Stimulated activated CD4-positive, alpha-beta T cell treated with anti-CD3 and anti-CD28 coated beads, Interleukin-12 subunit alpha, Interleukin-12 subunit beta, amount 100 ng/mL, for 24 hours (primary cell): ENCODE data around the gene MSI2.

ENCODE experiments used
- DNase-seq, 2 experiments: peaks; one replicate each; pipeline ENCODE4 v3.0.0-alpha.2; 2020; ENCODE audit warnings: low read depth in 2 of 2

The MSI2 gene

DNA sequence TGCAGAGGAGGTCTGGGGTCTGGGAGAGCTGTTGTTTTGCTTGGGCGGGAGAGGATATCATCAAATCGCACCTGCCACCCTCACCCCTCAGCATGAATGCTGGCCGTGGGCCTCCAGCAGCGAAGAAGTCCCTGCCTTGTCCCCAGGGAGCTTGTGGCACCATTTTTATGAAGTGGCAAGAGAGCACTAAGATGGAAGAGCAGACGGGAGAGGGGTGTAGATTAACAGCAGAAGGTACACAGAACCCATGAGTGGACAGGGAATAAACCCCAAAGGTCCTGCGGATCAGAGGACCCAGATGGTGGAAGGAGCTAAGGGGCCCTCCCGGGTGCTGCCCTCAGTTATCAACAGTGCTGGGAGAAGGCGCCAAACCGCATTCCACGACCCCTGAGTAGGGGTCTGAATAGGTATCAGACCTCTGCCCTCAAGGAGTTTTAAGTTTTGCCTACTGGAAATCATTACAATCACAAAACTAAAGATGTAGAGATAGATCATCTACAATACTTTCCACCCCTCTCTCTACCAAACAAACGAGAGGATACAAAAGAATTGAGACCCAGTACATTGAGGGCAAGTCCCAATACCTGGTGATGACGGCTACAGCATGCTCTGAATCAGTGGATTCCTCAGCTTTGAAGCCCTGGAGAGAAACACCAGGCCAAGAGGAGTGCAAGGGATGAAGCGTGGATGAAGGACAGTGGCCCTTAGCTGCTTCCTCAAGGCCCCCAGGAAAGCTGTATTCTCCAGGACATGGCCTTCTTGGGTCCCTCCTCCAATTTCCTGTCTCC lies 428.6 kb downstream of the MSI2 start:
- no peak for DNase-seq

DNA sequence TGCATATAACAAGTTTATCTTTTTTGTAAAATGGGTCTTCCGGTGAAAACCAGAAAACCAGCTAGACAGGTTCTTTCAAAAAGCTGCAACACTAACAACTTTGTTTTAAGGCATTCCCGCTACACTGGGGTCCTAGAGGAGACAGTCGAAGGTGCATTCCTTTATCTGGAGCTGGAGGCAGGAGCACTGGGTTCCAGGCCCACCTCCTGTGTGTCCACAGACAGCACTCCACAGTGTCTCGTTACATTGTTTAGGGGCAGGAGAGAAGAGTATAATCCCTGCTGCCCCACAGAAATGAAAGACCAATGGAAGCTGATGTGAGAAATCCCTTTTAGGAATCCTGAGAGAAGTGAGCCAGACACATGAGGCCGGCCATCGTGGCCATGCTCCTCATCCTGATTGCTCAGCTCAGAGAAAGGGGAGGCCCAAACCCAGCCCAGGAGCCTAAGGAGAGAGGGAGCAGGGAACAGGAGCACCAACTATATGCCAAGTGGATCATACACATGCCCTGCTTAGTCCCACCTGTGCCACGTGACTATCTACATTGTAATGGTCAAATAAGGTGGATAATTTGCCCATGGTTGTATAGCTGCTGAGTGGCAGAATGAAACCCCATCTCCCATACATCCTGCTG lies 429.3 kb downstream of the MSI2 start:
- DNase-seq, result no peak

DNA sequence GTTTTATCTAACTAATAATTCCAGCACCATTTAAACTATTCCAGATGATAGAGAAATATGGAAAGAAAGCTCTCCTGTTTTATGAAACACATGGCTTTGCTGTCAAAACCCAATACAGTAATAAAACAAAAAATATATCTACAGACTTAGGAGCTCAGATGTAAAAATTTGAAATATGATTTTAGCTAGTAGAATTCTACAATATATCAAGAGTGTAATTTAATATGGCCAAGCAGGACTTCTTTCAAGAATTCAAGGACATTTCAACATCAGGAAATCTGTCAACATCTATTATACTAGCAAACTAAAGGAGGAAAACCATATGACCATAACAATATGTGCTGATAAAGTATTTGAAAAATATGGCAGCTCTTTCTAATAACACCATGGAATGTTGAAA lies 431.3 kb downstream of the MSI2 start:
- no peak for DNase-seq

DNA sequence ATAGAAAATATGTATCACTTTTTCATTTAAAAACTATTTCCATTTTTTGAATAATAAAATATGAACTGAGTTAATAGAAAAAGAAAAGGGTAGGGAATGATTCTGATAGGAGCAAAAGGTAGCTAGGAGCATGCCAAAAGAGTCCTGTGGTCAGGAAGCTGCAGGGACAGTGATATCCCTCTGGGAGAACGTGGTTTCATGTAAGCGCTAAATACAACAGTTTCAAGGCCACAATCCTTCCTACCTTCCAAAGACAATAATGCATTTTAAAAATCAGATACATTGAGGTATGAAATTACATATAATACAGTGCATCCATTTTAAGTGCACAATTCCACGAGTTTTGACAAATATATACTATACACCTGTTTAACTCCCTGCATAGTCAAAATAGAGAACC lies 432.9 kb downstream of the MSI2 start:
- no peak for DNase-seq

DNA sequence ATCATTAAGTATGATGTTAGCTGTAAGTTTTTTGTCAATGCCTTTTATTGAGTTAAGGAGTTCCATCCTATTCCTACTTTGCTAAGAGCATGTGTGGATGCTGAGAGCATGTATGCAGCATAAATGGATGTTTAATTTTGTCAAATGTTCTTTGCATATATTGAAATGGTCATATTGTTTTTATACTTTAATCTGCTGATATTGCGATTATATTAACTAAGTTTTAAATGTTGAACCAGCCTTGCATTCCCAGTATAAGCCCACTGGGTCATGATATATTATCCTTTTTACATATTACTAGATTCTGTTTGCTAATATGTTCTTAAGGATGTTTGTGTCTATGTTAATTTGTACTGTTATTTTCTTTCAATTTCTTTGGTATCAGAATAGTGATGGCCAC lies 435.6 kb downstream of the MSI2 start:
- DNase-seq, result no peak

DNA sequence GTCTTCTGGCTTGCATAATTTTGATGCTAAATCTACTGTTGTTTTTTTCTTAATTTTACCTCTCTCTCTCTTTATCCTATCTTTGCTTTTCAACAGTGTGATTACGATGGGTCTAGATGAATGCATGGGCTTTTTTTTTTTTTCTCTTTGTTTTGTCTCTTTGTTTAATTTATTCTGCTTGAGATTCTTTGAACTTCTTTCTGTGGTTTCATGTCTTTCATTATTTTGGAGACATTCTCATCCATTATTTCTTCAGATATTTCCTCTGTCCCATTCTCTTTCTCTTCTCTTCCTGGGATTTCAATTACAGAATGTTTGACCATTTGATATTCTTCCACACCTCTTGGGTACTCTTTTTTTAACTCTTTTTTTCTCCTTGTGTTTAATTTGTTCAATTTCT lies 436.4 kb downstream of the MSI2 start:
- DNase-seq, result no peak

DNA sequence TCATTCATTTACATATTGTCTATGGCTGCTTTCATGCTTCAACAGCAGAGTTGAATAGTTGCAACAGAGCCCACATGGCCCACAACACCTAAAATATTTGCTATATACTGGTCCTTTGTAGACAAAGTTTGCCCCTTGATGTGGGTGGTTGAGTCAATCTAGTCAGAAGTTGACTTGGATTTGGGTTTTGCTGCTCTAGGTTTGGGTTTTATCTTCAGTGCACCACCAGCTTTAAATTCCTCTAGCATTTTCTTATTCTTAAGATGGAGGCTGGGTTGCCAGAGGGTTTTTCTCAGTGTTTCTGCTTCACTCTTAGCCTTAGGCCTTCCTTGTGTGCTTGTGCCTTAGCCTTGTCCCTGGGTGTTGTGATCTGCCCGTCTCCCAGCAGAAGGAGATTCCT lies 437.7 kb downstream of the MSI2 start:
- DNase-seq, result no peak

DNA sequence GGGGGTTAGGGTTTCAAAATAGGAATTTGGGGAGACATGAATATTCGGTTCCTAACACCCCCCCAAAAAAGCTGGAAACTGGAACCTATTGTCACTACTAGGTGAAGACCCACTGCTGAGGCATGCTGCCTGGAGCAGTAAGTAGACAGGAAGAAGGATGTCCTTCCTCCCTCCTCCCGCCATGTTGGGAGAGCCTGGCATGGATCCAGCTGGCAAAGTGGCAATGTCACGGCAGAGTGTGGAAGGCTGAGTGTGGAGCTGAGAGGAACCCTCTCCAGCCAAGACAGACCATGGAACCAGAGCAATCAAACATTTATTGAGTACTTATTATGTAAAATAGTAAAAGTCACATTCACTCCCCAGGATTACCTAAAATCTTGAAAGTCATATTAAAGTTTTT lies 439.7 kb downstream of the MSI2 start:
- no peak for DNase-seq

DNA sequence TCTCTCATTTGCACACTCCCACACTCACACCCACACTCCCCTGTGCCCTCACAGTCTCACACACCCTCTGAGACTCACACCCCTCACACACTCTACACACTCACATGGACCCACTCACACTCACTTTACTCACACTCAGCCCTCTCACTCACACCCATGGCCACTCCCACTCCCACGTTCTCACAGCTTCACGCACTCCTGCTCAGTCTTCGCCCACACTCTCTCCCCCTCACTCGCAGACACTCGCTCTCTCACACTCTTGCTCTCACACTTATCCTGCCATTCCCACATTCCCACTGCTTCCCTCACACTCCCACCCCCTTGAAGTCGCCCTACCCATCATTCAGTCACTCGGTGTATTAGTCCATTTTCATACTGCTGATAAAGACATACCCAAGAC lies 440.9 kb downstream of the MSI2 start:
- DNase-seq, result no peak

DNA sequence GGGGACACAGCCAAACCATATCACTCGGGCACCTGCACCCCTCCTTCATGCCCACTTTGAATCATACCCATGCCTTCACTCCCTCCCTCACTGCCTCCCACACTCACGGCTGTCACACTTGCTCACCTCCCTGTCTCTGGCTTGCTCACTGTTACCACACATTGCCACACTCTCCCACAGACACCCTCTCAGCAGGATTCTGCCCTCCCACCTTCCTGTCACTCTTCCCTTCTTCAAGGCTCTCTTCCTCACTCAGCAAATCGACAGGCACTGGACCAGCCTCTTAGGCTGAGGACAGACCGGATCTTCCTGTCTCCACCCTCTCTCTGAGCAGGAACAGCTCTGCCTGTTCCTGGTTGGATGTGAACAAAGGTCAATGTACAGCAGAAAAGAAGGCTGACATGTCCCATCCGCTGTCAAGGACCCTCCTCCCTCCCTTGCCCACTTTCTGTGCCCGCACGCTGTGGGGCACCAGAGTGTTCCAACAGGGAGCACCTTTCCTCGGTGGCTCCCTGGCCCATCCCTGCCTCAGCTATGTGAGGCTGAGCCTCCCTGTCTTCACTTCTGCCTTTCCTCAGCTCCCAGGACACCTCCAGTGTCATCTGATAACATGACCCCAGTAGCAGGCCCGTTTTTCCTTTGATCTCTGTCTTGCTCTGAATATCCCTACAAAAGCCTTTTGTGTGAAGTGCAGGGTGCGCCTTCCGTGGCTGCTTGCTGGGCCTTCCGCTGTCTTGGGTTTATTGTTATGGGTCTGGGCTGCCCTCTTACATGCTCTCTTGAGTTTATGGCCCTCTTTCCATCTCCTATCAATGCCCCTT lies 441.8 kb downstream of the MSI2 start:
- peak in 1 of 2 experiments; percentile 5 for DNase-seq

DNA sequence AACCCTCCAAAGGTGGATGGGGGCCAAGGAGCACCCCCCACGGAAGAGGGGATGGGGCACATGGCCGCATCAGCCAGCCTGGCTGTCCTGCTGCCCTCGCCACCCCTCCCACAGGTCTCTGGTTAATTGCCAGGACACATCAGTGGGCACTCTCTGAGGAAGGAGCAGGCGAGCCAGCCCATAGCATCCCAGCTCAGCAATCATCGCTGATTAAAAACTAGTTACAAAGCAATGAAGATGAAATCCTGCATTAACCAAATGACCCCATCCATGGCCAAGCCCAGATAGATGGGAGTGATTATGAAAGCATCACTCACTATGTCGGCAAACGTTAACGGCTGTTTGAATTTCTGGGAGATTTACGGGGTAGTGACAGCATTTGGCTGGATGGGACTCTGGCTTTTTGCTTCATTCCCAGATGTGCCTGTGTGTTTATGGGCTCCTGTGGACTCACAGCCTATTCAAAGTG lies 443.5 kb downstream of the MSI2 start:
- no peak for DNase-seq

DNA sequence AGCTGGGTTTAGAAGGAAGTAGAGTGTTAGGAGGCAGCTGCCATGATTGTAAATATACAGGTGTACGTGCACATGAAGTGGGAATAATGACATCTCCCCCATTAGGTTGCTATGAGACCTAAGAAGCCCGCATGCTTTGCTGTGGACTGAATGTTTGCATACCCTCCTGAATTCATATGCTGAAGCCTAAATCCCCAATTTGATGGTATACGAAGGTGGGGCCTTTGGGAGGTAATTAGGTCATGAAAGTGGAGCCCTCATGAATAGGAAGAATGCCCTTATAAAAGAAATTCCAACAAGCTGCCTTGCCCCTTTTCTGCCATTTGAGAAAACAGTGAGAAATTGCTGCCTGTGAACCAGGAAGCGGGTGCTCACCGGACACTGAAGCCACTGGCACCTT lies 444.8 kb downstream of the MSI2 start:
- no peak for DNase-seq

DNA sequence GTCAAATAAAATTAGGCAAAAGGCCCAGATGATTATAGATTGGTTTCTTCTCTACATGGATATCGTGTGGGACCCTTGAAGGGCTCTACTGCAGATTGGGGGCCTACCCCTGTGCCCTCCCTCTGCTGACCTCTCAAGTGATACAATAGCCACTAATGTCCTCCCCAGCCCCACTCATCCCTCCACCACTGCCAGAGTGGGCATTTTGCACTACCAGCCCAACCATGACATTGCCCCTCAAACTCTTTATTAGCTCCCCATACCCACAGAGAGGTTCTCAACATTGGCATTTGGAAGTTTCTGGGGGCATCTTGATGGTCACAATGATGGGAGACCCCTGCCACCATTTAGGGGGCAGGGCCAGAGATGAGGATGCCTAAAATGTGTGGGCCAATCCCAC lies 446.9 kb downstream of the MSI2 start:
- DNase-seq, result no peak

DNA sequence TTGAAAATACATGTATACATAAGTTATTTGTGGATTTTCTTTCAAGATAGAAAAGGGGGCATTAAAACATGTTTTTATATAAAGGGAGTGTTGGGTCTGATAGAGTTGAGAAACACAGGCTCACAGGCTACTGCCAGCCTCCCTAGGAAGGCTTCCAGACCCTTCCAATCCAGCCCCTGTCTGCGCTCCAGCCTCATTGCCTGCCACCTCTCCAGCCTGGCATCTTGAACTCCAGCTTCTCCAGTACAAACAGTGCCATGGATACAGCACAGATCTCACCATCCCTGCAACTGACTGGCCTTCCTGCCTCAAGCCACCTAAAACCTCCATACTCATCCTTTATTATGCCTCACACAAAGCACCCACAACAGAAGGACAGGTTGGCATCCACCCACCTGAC lies 448.1 kb downstream of the MSI2 start:
- DNase-seq, result no peak

DNA sequence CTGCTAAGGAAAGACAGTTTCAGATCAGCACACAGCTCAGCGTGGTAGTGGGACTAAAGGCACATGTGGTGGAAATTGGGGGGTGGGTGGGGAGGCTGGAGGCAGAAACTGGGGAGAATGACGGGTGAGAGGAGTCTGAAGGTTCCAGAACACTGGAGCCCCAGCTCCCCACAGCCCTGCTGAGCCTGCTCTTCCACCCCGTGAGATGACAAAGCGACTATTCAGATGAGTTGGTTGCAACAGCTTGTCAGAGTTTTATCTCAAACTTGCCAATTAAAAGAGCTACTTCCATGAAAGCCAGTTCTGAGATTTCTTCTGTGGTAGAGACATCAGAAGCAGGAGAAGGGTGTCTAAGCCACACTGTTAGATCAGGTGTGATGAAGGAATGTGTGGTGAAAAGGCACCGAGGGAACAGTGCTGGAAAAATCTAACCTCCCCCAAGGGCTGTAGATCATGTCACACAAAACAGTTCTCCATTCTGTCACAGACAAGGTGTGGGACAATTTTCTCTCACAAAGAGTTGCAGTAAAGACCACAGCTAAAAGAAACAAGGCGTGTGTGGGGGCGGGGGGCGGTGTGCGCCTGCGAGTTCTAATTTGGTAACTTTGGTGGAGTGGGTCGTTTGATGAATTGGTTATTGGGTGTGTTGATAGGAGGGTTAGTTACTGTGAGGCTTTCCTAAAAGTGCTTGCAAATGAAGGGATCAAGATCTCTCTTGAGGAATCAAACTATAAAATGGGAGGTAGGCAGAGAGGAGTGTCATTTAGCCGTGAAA lies 449.8 kb downstream of the MSI2 start:
- DNase-seq, result no peak

DNA sequence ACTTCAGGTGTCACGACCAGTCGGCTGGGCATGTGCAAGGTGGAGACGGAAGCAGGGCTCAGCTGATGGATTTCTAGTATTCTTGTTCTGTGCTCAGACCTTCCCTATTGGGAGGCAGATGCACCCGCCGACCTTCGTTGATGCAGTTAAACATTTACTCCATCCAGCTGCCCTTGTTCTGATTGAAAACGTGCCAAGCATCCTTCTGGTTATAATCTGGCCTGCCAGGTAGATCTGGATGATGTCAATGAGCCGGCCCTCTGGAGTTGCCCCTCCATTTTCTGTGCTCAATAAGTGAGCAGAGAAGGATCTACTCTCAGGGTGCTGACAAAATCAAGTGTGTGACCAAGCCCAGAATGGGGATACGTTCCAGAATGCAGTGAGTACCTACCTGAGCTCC lies 450.4 kb downstream of the MSI2 start:
- DNase-seq, result no peak

DNA sequence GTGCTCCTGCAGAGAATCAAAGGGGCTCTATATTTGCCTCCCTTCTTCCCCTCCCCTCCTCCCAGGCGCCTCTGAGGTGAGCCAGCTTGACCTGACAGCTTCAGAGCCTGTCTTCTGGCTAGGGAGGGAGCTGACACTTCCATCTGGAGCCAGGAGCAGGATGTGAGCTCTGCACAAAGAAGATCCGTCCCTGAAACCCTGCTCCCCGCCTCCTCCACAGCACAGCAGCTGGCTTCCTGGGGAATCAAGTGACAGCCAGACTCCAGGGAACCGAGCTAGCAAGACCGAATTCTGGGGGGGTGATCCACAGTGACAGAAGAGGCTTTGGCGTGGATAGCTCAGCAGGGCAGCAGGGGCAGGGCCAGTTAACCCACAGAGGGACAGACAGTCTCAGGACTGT lies 451.6 kb downstream of the MSI2 start:
- DNase-seq, result no peak

DNA sequence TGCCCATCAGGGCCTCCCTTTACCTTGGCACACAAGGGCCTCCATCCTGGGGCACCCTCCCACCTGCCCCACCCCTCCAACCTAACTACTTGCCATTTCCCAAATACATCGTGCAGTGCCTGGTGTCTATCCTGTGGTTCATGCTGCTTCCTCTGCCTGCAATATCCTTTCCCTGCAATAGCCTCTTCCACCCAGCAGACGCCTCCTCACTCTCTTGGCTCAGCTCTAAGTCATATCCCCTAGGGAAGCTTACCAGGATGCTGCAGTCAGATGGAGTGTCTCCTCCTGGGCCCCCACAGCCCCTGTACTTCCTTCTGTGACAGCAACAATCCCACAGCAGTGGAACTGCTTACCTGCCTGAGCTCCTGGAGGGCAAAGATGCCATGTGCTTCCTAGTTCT lies 452.1 kb downstream of the MSI2 start:
- no peak for DNase-seq

DNA sequence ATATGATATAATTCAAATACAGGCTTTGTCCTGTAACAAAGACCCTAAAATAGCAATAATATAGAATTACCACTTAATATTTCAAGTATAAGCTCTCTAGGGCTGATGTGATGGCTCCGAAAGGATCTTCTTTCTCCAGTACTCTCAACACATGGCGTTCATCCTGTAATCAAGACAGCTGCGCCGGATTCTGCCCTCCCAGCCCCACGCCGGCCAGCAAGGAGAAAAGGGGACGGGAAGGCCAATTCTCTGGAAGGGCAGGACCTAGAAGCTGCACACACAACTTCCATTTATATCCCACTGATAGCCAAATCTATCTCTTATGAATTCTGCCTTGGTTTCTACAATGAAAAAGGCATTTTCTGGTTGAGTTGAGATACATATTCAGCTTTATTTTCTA lies 456.8 kb downstream of the MSI2 start:
- DNase-seq, result no peak

DNA sequence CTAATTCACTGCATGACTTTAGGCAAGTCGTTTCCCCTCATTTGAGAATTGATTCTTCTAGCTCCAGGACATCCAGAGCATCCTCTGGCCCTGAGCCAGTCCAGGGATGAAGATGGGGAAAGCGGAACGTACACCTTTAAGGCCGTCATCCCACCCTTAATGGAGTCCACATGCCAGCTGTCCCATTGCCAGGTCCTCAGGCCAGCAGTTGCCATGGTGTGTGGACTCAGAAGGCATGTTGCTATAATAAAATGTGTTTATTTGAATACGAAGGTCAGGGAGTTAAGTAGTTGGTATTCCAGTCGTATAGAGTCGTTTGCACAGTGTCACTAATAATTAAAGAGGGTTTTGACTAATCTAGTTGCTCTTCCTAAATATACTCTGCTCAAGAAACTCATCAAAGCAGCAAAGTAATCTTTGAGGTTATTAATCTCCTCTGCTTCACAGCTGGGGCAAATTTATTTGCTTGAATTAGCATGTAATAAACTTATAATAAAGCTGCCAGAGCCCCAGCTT lies 458.4 kb downstream of the MSI2 start:
- no peak for DNase-seq

DNA sequence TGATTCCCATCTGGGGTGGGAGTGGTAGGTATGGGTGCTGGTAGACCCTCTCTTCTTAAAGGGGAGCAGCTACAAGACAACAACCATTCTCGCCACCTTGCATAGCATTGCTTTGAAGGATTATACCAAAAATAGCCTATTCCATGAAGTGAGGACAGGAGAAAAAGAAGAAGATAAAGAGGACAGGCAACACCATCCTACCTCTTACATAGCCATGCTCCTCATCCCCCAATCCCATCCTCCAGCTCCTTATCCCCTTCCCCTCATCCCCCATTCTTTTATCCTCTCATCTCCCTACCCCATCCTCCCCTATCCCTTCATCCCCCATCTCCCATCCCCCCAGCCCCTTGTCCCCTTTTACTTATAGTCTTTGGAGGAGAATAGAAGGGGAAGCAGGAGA lies 459.7 kb downstream of the MSI2 start:
- DNase-seq, result no peak

DNA sequence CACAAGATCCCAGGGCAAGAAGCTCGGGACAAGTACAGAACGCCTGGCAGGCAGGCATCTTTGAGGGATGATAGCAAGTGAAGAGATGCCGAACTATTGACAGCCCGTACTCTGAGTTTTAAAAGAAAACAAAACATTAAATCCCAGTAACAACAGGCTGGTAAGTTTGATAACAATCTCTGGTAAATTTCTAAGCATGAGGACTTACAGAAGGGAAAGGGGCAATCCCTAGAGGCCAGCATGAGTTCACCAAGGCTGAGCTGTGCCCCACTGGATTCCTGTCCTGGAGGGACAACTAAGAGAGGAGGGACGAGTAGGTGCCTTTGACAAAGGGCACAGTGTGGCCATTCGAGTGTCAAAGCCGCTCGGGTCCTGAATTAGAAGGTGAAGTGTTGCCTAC lies 462.6 kb downstream of the MSI2 start:
- DNase-seq, result no peak
